ENCODE results near the gene MTR. TPM values are rescaled to one million over a fixed set of nuclear protein-coding genes. Genes with fewer than 3 reads are reported as not detected.

Gene MTR
- total RNA-seq, 1 experiment from 2014 or later, result 15.3 TPM

GRCh38 chr1:236830560-236830959 is 35.5 kb downstream of the MTR start:
- Histone ChIP-seq H3K36me3 (replicated peaks; ENCODE audit: control insufficient read depth, insufficient read depth, low read length) (peaks cover 2% of the 10 kb centered on the region), H3K27me3 (ENCODE audit: control insufficient read depth, insufficient read depth, low read length) (no peaks in the 10 kb centered on the region), H3K4me3 (ENCODE audit: insufficient read depth, low read depth, low read length) (no peak overlapping the region)
- DNase-seq, result no peak

- DNase-seq, result no peak
- H3K36me3 ChIP-seq (replicated peaks; ENCODE audit: control insufficient read depth, insufficient read depth, low read length), result peaks cover 6% of the 10 kb centered on the region
Measured at GRCh38 chr1:236833575-236833974, 38.5 kb downstream of the MTR start.

DNA sequence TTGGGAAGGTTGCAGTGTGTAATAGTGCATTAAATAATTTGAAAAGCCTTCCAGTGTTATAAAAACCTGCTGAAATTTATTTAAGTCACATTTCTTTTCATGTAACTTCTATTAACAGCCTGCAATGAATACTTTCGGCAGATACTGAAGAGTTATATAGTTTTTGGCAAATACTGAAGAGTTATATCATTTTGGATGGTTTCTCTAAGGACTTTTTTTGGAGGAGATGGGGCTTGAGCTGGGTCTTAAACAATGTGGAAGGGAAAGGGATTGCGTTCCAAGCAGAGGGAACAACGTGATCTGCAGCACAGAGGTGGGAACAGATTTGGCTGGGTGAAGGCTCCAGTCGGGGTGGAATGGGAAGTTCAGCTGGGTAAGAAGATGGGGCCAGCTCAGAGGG is 39.8 kb downstream of the MTR start:
- H3K4me3 ChIP-seq (ENCODE audit: insufficient read depth, low read depth, low read length), result no peak overlapping the region
- H3K36me3 ChIP-seq (replicated peaks; ENCODE audit: control insufficient read depth, insufficient read depth, low read length), result peaks cover 10% of the 10 kb centered on the region
- no peaks in the 10 kb centered on the region for H3K27me3 ChIP-seq (ENCODE audit: control insufficient read depth, insufficient read depth, low read length)
- no peak for DNase-seq

More at GRCh38 chr1:236833575-236833974, 38.5 kb downstream of the MTR start:
- no peaks in the 10 kb centered on the region for H3K27me3 ChIP-seq (ENCODE audit: control insufficient read depth, insufficient read depth, low read length)
- H3K4me3 ChIP-seq (ENCODE audit: insufficient read depth, low read depth, low read length), result no peak overlapping the region

- Histone ChIP-seq H3K27me3 (ENCODE audit: control insufficient read depth, insufficient read depth, low read length) (no peaks in the 10 kb centered on the region), H3K36me3 (replicated peaks; ENCODE audit: control insufficient read depth, insufficient read depth, low read length) (peaks cover 10% of the 10 kb centered on the region), H3K4me3 (ENCODE audit: insufficient read depth, low read depth, low read length) (no peak overlapping the region)
- no peak for DNase-seq
Measured at GRCh38 chr1:236835491-236835890, 40.4 kb downstream of the MTR start.

GRCh38 chr1:236836157-236836556 is 41.1 kb downstream of the MTR start:
- DNase-seq, result no peak

GRCh38 chr1:236837115-236837514 is 42.0 kb downstream of the MTR start:
- DNase-seq, result no peak
- H3K36me3 ChIP-seq (replicated peaks; ENCODE audit: control insufficient read depth, insufficient read depth, low read length), result peaks cover 10% of the 10 kb centered on the region
- H3K27me3 ChIP-seq (ENCODE audit: control insufficient read depth, insufficient read depth, low read length), result no peaks in the 10 kb centered on the region
- H3K4me3 ChIP-seq (ENCODE audit: insufficient read depth, low read depth, low read length), result no peak overlapping the region

More at GRCh38 chr1:236836157-236836556, 41.1 kb downstream of the MTR start:
- Histone ChIP-seq H3K27me3 (ENCODE audit: control insufficient read depth, insufficient read depth, low read length) (no peaks in the 10 kb centered on the region), H3K4me3 (ENCODE audit: insufficient read depth, low read depth, low read length) (no peak overlapping the region), H3K36me3 (replicated peaks; ENCODE audit: control insufficient read depth, insufficient read depth, low read length) (peaks cover 10% of the 10 kb centered on the region)

DNA sequence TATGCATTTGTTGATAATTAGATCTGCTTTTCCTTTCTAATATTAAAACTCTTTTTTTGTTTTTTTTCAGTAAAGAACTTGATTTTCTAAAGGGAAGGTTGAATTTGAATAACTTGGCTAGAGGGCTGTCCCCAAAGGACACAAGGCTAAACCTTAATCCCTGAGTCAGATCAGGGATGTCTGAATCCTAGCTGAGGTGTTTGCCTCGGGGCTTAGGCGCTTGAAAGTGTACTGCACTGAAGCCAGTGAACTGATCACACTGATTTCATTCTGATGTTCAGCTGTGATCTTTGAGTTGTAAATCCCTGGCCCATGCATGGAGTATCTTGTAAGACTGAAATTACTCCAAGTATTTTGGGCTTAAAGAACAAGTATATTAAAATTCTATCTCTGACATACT is 42.8 kb downstream of the MTR start:
- peaks cover 10% of the 10 kb centered on the region for H3K36me3 ChIP-seq (replicated peaks; ENCODE audit: control insufficient read depth, insufficient read depth, low read length)
- no peaks in the 10 kb centered on the region for H3K27me3 ChIP-seq (ENCODE audit: control insufficient read depth, insufficient read depth, low read length)
- DNase-seq, result no peak
- H3K4me3 ChIP-seq (ENCODE audit: insufficient read depth, low read depth, low read length), result no peak overlapping the region

DNA sequence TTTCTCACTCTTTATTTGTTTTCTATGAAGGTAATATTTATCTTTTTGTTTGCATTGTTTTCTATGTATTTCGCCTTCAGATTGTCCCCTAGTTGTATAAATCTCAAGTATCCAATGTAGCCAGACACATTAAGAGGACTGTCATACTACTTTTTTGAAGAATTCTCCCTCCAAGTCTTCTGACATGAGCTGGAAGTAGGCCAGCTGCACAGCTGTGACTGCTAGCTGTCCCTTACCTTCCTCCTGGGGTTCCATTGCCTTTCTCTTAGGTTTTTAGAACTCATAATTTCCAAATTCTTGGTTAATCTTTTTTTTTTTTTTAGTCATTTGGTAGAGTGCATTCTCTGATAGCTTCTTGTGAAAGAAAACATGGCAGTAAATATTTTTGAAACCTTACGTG is 46.2 kb downstream of the MTR start:
- peaks cover 8% of the 10 kb centered on the region for H3K36me3 ChIP-seq (replicated peaks; ENCODE audit: control insufficient read depth, insufficient read depth, low read length)
- no peak for DNase-seq

GRCh38 chr1:236844499-236845271 is 49.6 kb downstream of the MTR start:
- no peak overlapping the region for H3K4me3 ChIP-seq (ENCODE audit: insufficient read depth, low read depth, low read length)
- no peak for DNase-seq

More for the DNA sequence above, 46.2 kb downstream of the MTR start:
- no peaks in the 10 kb centered on the region for H3K27me3 ChIP-seq (ENCODE audit: control insufficient read depth, insufficient read depth, low read length)
- no peak overlapping the region for H3K4me3 ChIP-seq (ENCODE audit: insufficient read depth, low read depth, low read length)

GRCh38 chr1:236845830-236846229 is 50.7 kb downstream of the MTR start:
- Histone ChIP-seq H3K27me3 (ENCODE audit: control insufficient read depth, insufficient read depth, low read length) (no peaks in the 10 kb centered on the region), H3K4me3 (ENCODE audit: insufficient read depth, low read depth, low read length) (no peak overlapping the region)

More at GRCh38 chr1:236844499-236845271, 49.6 kb downstream of the MTR start:
- H3K27me3 ChIP-seq (ENCODE audit: control insufficient read depth, insufficient read depth, low read length), result no peaks in the 10 kb centered on the region
- H3K36me3 ChIP-seq (replicated peaks; ENCODE audit: control insufficient read depth, insufficient read depth, low read length), result no peaks in the 10 kb centered on the region

GRCh38 chr1:236848274-236848923 is 53.3 kb downstream of the MTR start:
- Histone ChIP-seq H3K27me3 (ENCODE audit: control insufficient read depth, insufficient read depth, low read length) (no peaks in the 10 kb centered on the region), H3K4me3 (ENCODE audit: insufficient read depth, low read depth, low read length) (no peak overlapping the region), H3K36me3 (replicated peaks; ENCODE audit: control insufficient read depth, insufficient read depth, low read length) (no peaks in the 10 kb centered on the region)
- no peak for DNase-seq

More at GRCh38 chr1:236845830-236846229, 50.7 kb downstream of the MTR start:
- no peaks in the 10 kb centered on the region for H3K36me3 ChIP-seq (replicated peaks; ENCODE audit: control insufficient read depth, insufficient read depth, low read length)
- DNase-seq, result no peak

DNA sequence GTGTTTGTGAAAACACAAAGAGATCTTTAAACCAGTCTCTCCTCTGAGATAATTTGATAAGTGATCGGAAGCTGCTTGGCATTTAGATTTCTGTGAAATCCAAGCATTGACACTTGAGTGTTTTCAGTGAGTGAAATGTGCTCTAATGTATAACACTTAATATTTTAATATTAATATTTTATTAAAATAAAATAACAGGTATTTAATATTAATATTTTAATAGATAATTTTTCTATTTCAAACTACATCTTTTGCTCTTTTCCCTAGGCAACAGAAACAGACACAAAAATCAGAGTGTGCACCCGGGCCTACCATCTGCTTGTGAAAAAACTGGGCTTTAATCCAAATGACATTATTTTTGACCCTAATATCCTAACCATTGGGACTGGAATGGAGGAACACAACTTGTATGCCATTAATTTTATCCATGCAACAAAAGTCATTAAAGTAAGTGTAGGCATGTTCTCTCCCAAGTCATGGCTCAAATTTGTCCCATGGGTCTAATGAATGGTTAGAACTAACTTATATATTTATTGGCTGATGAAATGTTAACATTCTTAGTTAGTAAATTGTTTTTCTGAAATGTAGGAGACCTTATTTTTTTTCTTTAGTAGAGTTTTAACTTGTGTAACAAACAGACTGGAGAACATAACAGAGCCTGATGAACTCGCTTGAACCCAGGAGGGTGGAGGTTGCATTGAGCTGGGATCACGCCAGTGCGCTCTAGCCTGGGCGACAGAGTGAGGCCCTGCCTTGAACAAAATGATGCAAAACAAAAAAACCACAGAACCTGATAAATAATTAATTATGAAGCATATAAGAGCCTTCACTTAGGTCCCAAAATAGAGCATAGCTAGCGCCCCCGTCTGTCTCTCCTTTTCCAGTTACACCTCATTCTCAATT is 55.2 kb downstream of the MTR start:
- no peak for DNase-seq
- no peaks in the 10 kb centered on the region for H3K27me3 ChIP-seq (ENCODE audit: control insufficient read depth, insufficient read depth, low read length)
- no peak overlapping the region for H3K4me3 ChIP-seq (ENCODE audit: insufficient read depth, low read depth, low read length)
- H3K36me3 ChIP-seq (replicated peaks; ENCODE audit: control insufficient read depth, insufficient read depth, low read length), result no peaks in the 10 kb centered on the region

GRCh38 chr1:236851871-236852270 is 56.8 kb downstream of the MTR start:
- no peak for DNase-seq
- no peaks in the 10 kb centered on the region for H3K27me3 ChIP-seq (ENCODE audit: control insufficient read depth, insufficient read depth, low read length)
- 0 out of 2 replicates have a peak, but pooled peaks cover 1% of the 10 kb centered on the region for H3K36me3 ChIP-seq (replicated peaks; ENCODE audit: control insufficient read depth, insufficient read depth, low read length)
- H3K4me3 ChIP-seq (ENCODE audit: insufficient read depth, low read depth, low read length), result no peak overlapping the region

- H3K27me3 ChIP-seq (ENCODE audit: control insufficient read depth, insufficient read depth, low read length), result no peaks in the 10 kb centered on the region
- no peak overlapping the region for H3K4me3 ChIP-seq (ENCODE audit: insufficient read depth, low read depth, low read length)
- 0 out of 2 replicates have a peak, but pooled peaks cover 1% of the 10 kb centered on the region for H3K36me3 ChIP-seq (replicated peaks; ENCODE audit: control insufficient read depth, insufficient read depth, low read length)
- no peak for DNase-seq
Measured at GRCh38 chr1:236853921-236854604, 59.0 kb downstream of the MTR start.
